Activated T-helper 9 cell treated with anti-CD3 and anti-CD28 coated beads, Interleukin-2, amount 50 U/mL, for 16 hours (primary cell): ENCODE results near the gene ZSCAN12.
"Not testable (repeated sequence)": the region's sequence is repeated elsewhere in the genome, so short reads cannot be mapped to it uniquely, and the experiment has no call there.

Experiments used
- DNase-seq: peaks from one replicate; pipeline ENCODE4 v3.0.0-alpha.2; 2020; ENCODE audit warnings: low read depth

Gene ZSCAN12

GRCh38 chr6:28399350-28400121, at the start of gene ZSCAN12:
Gene ZSCAN12 (minus strand): TSS chr6:28399747. CDS start chr6:28398405, 1,342 bp downstream.
- peak; percentile 74 for DNase-seq

GRCh38 chr6:28449056-28449455, 49.5 kb upstream of the ZSCAN12 start:
- DNase-seq = no peak

- not testable (repeated sequence) for DNase-seq
These were observed 48.0 kb upstream of the ZSCAN12 start for GRCh38 chr6:28447512-28447906.

DNA sequence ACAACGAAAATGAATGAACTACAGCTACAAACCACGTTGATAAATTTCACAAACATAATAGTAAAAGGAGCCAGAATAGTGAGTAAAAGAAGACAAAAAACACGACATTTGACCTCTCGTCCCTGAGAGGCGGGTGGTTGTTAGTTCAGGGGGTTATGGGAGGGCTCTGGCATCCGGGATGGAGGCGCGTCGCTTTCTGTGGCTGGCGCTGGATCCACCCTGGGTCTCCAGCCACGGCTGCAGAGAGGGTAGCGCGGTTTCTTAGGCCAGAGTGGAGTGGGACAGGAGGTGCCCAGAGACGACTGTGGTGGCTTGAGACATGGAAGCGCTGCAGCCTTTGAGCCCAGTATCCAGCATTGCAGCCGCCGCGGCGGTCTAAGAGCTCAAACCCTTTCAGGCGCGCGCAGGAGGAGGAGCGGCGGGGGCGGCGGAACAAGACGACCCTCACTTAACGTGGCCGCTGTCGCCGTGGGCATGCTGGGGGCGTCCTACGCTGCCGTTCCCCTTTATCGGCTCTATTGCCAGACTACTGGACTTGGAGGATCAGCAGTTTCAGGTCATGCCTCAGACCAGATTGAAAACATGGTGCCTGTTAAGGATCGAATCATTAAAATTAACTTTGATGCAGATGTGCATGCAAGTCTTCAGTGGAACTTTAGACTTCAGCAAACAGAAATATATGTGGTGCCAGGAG, 47.4 kb upstream of the ZSCAN12 start:
- no peak for DNase-seq

DNA sequence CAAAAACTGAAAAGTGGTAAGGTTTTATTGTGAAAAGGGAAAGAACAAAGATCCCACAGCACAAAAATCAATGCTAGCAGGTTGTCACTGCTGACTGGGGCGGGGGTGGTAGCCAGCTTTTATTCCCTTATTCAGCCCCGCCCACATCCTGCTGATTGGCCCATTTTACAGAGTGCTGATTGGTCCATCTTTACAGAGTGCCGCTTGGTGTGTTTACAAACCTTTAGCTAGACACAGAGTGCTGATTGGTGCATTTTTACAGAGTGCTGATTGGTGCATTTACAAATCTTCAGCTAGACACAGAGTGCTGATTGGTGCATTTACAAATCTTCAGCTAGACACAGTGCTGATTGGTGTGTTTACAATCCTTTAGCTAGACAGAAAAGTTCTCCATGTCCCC, 45.2 kb upstream of the ZSCAN12 start:
- DNase-seq = not testable (repeated sequence)

DNA sequence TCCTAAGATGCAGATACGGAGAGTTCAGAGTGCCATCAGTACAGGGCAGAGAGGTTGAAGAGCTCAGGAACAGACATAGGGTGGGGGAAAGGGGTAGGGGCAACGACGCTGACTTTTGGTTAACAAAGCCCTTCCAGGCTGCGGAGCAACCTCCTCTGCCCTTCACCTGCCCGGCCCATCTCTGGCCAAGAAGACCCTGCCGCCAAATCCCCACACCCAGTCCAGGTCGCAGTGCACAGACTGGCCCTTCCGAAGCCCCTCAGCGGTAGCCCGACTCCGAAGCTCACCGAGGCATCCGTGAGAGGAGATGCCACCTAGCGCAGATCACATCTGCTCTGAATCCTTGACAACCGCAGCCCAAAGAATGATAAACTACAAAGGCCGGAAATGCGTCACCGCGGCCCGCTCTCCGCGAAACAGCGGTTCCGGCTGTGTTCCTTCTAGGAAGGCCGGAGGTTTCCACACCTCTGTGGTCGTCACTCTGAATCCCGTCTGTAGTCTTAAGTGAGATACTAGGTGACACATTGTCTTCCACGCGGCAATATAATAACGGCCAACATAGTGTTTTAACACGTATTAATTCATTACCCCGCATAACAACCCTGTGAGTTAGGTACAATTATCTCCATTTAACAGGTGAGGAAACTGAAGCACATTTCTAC, 43.7 kb upstream of the ZSCAN12 start, which contains the start of gene ZSCAN23:
Gene ZSCAN23, minus strand, starts transcription at position 380 of the 662 bp plus-strand sequence. CDS start 7,225 bp downstream, outside the sequence.
- peak; percentile 65 for DNase-seq

- DNase-seq = no peak
These were observed 43.0 kb upstream of the ZSCAN12 start for GRCh38 chr6:28442586-28442985.

DNA sequence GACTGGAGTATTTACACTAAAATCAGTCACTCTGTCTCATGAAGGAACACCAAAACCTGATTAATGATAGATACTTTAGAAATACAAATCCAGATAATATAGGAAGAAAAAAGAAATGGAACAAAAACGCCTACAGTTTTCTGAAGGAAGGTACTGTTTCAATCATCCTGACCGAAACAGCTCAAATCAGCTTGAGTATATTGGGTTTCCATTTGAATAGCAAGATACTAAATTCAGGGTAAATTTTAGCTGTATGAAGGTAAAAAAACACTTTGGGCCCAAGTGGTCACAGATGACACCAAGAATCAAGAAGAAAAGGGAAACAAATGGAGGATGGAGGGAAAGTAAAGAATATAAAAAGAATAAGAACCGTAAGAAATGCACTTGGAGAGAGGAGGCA, 36.9 kb upstream of the ZSCAN12 start:
- no peak for DNase-seq

GRCh38 chr6:28433119-28433518, 33.6 kb upstream of the ZSCAN12 start:
- no peak for DNase-seq

GRCh38 chr6:28429781-28430180, 30.2 kb upstream of the ZSCAN12 start:
- DNase-seq = no peak

GRCh38 chr6:28425944-28426541, 26.5 kb upstream of the ZSCAN12 start:
- no peak for DNase-seq

DNA sequence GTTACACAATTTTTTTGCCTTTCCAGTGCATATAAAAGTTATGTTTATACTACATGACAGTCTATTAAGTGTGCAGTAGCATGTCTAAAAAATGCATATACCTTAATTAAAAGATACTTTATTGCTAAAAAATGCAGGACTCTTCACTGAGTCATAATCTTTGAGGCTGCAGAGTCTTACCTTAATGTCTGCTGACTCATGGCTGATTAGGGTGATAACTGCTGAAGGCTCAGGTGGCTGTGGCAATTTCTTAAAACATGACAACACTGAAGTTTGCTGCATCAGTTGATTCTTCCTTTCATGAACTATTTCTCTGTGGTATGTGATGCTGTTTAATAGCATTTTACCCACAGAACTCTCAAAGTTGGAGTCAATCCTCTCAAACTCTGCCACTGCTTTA, 24.6 kb upstream of the ZSCAN12 start:
- no peak for DNase-seq

GRCh38 chr6:28423546-28423945, 24.0 kb upstream of the ZSCAN12 start:
- DNase-seq = no peak

- no peak for DNase-seq
These were observed 14.1 kb upstream of the ZSCAN12 start for GRCh38 chr6:28413681-28414080.

DNA sequence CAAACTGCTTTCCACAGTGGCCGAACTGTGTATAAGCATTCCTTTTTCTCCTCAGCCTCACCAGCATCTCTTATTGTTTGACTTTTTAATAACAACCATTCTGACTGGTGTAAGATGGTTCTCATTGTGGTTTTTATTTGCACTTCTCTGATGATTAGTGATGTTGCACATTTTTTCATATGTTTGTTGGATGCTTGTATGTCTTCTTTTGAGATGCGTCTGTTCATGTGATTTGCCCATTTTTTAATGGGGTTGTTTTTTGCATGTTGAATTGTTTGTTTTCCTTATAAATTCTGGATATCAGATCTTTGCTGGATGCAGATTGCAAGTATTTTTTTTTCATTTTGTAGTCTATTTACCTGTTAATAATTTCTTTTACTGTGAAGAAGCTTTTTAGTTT, 11.2 kb upstream of the ZSCAN12 start:
- DNase-seq = no peak

DNA sequence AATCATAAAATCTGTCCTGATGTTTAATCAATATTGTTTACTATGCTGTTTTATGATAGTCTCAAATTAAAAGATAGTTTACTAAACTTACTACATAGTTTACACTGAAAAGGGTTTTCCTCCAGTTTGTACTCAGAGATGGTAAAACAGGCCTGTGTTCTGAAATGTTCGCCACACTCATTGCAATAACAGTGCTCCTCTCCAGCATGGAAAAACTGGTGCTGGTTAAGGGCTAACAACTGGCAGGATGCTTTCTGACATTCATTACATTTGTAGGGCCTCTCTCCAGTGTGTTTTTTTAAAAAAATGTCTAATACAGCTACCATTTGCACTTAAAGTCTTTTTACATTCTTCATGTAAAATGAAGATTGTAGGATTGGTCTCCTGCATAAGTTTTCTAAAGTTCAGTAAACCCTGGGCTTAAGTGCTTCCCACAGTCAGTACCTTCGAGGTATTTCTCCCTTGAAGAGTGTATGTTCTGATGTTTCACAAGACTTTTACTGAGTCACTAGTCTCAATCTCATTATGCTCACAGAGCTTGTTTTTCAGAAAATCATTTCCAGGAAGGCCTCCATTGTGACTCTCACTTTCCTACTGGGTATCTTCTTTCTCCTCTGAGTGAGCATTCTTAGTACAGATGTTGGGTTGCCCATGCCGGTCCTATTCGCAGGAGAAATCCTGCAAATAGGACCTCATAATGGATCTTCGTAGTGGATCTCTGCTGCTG, 8.7 kb upstream of the ZSCAN12 start:
- no peak for DNase-seq

- no peak for DNase-seq
These were observed 7.9 kb upstream of the ZSCAN12 start for GRCh38 chr6:28407401-28407800.

GRCh38 chr6:28403923-28404322, 4.4 kb upstream of the ZSCAN12 start:
- not testable (repeated sequence) for DNase-seq

DNA sequence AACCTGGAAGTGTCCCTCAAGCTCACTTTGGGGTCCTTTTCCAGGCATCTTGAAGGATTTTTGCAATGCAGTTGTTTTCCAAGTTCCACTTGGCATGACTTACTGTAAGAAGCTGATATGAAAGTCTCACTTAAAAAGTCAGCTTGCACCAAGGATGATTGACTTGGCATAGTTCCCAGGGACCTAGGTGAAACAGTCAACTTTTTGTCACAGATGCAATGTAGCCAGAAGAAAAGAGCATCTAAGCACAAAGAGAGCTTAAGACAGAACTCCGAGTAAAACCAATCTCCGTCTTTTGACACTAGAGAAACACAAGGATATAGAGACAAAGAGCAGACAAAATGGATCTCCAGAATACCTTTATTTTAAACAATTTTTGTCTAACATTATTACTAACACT, 2.6 kb upstream of the ZSCAN12 start:
- DNase-seq = no peak

DNA sequence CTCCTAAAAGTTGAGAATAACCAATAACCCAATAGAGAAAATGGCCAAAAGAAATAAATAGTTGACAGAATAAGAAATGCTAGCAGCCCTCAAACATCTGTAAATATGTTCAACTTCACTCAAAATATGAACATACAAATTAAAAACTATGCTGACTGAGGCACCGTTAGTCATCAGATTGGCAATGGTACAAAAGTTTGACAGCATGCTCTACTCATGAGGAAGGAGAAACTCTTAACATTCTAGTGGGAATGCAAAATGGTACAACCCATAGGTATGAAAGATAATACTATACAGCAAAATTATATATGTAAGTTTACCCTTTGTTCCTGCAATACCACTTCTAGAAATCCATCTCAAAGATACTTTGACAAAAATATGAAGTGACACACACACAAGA, 1.6 kb upstream of the ZSCAN12 start:
- no peak for DNase-seq

DNA sequence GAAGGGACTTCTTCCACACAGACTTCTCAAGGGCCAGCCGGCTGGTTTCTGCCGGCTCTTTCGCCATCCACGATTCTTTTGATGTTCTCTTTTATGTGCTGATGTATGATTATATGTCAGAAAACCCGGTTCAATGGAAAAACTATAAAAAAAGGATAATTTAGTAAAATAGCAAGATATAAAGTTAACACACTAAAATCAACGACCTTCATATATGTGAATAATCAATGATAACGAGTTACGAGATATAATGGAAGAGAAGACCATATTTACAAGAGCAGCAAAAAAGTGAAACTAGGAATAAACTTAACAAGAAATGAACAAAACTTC, 540 bp upstream of the ZSCAN12 start:
- DNase-seq = no peak

GRCh38 chr6:28395918-28396317, 3.6 kb downstream of the ZSCAN12 start:
- no peak for DNase-seq
